OCI-LY7 (cell line): ENCODE results near the gene RIIAD1. TPM values are rescaled to one million over a fixed set of nuclear protein-coding genes. Genes with fewer than 3 reads are reported as not detected.
A peak's percentile ranks its signal among the peaks of the same experiment; 100 is the strongest.

Experiments
- BruUV-seq: library from RNA; stranded (reverse); fragments of 400-500 nt; replicated peaks from 2 replicates; lab custom pipeline; 2021; lab: Mats Ljungman, UMichigan
- CTCF ChIA-PET: fragments of 300-600 bp; sonication (Branson Sonifier 250); formaldehyde crosslinking; loops from one replicate; lab custom pipeline; 2022; ENCODE audit warnings: antibody characterized with exemption; ENCODE audit not compliant: unreplicated experiment; lab: Charles Lee
- POLR2A ChIA-PET: fragments of 300-600 bp; sonication (Branson Sonifier 250); formaldehyde crosslinking; loops from one replicate; lab custom pipeline; 2022; ENCODE audit warnings: antibody characterized with exemption; lab: Charles Lee
- DNase-seq: peaks from one replicate; pipeline ENCODE4 v3.0.0-alpha.2; 2015; ENCODE audit warnings: low spot score
- H2AFZ ChIP-seq: fragments of 200-600 bp; sonication (generic), shearing (Covaris generic); 2 replicates; pipeline ENCODE4 v1.6.1; 2014; ENCODE audit warnings: mild to moderate bottlenecking, antibody characterized with exemption, low read length, moderate library complexity
- H3K27ac ChIP-seq: fragments of 200-600 bp; sonication (generic); 2 replicates; pipeline ENCODE4 v1.5.1; 2014; ENCODE audit warnings: mixed run types, low read depth, mild to moderate bottlenecking, moderate library complexity, low read length, inconsistent platforms; ENCODE audit not compliant: poor library complexity, severe bottlenecking
- H3K36me3 ChIP-seq: fragments of 200-600 bp; sonication (generic); 2 replicates; pipeline ENCODE4 v1.6.1; 2014; ENCODE audit warnings: mild to moderate bottlenecking, antibody characterized with exemption, low read length, moderate library complexity, mixed read lengths; ENCODE audit not compliant: insufficient read depth
- H3K4me1 ChIP-seq: fragments of 200-600 bp; sonication (generic); 2 replicates; pipeline ENCODE4 v1.5.1; 2014; ENCODE audit warnings: mild to moderate bottlenecking, low read length; ENCODE audit not compliant: insufficient read depth, poor library complexity, severe bottlenecking
- H3K4me2 ChIP-seq: fragments of 200-600 bp; sonication (generic); 2 replicates; pipeline ENCODE4 v1.6.1; 2014; ENCODE audit warnings: mild to moderate bottlenecking, low read length
- H3K4me3 ChIP-seq: fragments of 200-600 bp; sonication (generic); 2 replicates; pipeline ENCODE4 v1.5.1; 2014; ENCODE audit warnings: mild to moderate bottlenecking, low read depth, low read length; ENCODE audit not compliant: poor library complexity, severe bottlenecking
- H3K79me2 ChIP-seq: fragments of 200-600 bp; sonication (generic); 2 replicates; pipeline ENCODE4 v1.6.1; 2016; ENCODE audit warnings: low read depth, mild to moderate bottlenecking, low read length, moderate library complexity, mixed read lengths; ENCODE audit not compliant: insufficient read depth
- H3K9me2 ChIP-seq: fragments of 200-600 bp; sonication (generic); 2 replicates; pipeline ENCODE4 v1.6.1; 2016; ENCODE audit warnings: mild to moderate bottlenecking, low read length, mixed read lengths; ENCODE audit not compliant: insufficient read depth
- H3K9me3 ChIP-seq: fragments of 200-600 bp; sonication (generic); 2 replicates; pipeline ENCODE4 v1.6.1; 2014; ENCODE audit warnings: mild to moderate bottlenecking, mixed run types, low read length, mixed read lengths
- H4K20me1 ChIP-seq: fragments of 200-600 bp; sonication (generic); 2 replicates; pipeline ENCODE4 v1.6.1; 2014; ENCODE audit warnings: mild to moderate bottlenecking, antibody characterized with exemption, low read length, moderate library complexity, mixed read lengths; ENCODE audit not compliant: insufficient read depth
- CTCF ChIP-seq: fragments of 200-600 bp; sonication (generic); conservative IDR thresholded peaks from 2 replicates; pipeline ENCODE4 v1.5.1; 2014; ENCODE audit warnings: mild to moderate bottlenecking, antibody characterized with exemption, low read length, moderate library complexity, mixed read lengths
- EZH2phosphoT487 ChIP-seq: fragments of 200-600 bp; sonication (generic); IDR thresholded peaks from 2 replicates; pipeline ENCODE4 v1.6.1; 2018; ENCODE audit warnings: low read depth, borderline replicate concordance, mild to moderate bottlenecking, mixed run types, antibody characterized with exemption, low read length, moderate library complexity, mixed read lengths
- intact Hi-C: fragments of 100-400 bp; cut with micrococcal nuclease; formaldehyde crosslinking; loops from one replicate; pipeline ENCODE4 v1.10.0; 2022; ENCODE audit not compliant: unreplicated experiment
- total RNA-seq, 2 experiments: library from RNA; depleted of rRNA in 1 of 2; stranded (reverse); fragments of >200 nt in 1 of 2; shearing (Covaris generic) in 1 of 2; gene quantifications; 2 replicates each; pipeline ENCODE4 v1.2.3, GENCODE V29; 2014 to 2022

Gene RIIAD1
- total RNA-seq, 2 experiments from 2014 or later: not detected

GRCh38 chr1:151737026-151737425, 15.7 kb downstream of the RIIAD1 start:
- no peak overlapping the region for H3K4me3 ChIP-seq
- BruUV-seq: no TSS peak
- H4K20me1 ChIP-seq: no peaks in the 10 kb centered on the region
- no peaks in the 10 kb centered on the region for H3K36me3 ChIP-seq
- ChIA-PET POLR2A (no interaction called here), CTCF (no interaction called here)
- peaks cover 18% of the 10 kb centered on the region; the same call in 1 of the 2 replicates for H3K9me3 ChIP-seq
- H3K4me2 ChIP-seq: no peak overlapping the region
- intact Hi-C loops: loop anchor here (10.0 kb wide), 2 partner anchors 292 to 432 kb away; no protein-coding TSS in a partner anchor
- TF ChIP-seq EZH2phosphoT487: no peak
- no peak overlapping the region for H2AFZ ChIP-seq
- no peaks in the 10 kb centered on the region for H3K4me1 ChIP-seq
- no peak overlapping the region for H3K27ac ChIP-seq
- no peak for DNase-seq
- H3K79me2 ChIP-seq: no peaks in the 10 kb centered on the region
- no peaks in the 10 kb centered on the region for H3K9me2 ChIP-seq

GRCh38 chr1:151737479-151737878, 16.2 kb downstream of the RIIAD1 start:
- Histone ChIP-seq H4K20me1 (no peaks in the 10 kb centered on the region), H3K4me2 (no peak overlapping the region), H3K79me2 (no peaks in the 10 kb centered on the region), H3K4me3 (no peak overlapping the region), H3K9me2 (no peaks in the 10 kb centered on the region), H3K27ac (no peak overlapping the region), H3K36me3 (no peaks in the 10 kb centered on the region), H3K9me3 (peaks cover 18% of the 10 kb centered on the region; the same call in 1 of the 2 replicates), H3K4me1 (no peaks in the 10 kb centered on the region), H2AFZ (no peak overlapping the region)
- intact Hi-C loops: loop anchor here (10.0 kb wide), 2 partner anchors 293 to 433 kb away; no protein-coding TSS in a partner anchor
- no TSS peak for BruUV-seq
- ChIA-PET POLR2A (interaction anchor here (0.6 kb wide), 1 partner anchor 1398 kb away, joined by 5 read pairs; no protein-coding TSS in a partner anchor), CTCF (no interaction called here)
- no peak for TF ChIP-seq EZH2phosphoT487
- no peak for TF ChIP-seq CTCF
- DNase-seq: peak; percentile 8

- intact Hi-C loops: loop anchor here (10.0 kb wide), 2 partner anchors 295 to 435 kb away; no protein-coding TSS in a partner anchor
- POLR2A ChIA-PET: no interaction called here
Measured at GRCh38 chr1:151739590-151740355, 18.5 kb downstream of the RIIAD1 start.

More at GRCh38 chr1:151739590-151740355, 18.5 kb downstream of the RIIAD1 start:
- H3K27ac ChIP-seq: no peak overlapping the region
- BruUV-seq: no TSS peak
- no peak for DNase-seq
- H3K4me2 ChIP-seq: no peak overlapping the region
- H3K36me3 ChIP-seq: no peaks in the 10 kb centered on the region
- no peak overlapping the region for H3K4me3 ChIP-seq
- no peaks in the 10 kb centered on the region for H3K4me1 ChIP-seq
- no peaks in the 10 kb centered on the region for H4K20me1 ChIP-seq
- CTCF ChIA-PET: no interaction called here
- peaks cover 18% of the 10 kb centered on the region; the same call in 1 of the 2 replicates for H3K9me3 ChIP-seq
- no peak overlapping the region for H2AFZ ChIP-seq
- no peaks in the 10 kb centered on the region for H3K79me2 ChIP-seq
- H3K9me2 ChIP-seq: no peaks in the 10 kb centered on the region
- TF ChIP-seq CTCF (no peak), EZH2phosphoT487 (no peak)
